Measurements from ENCODE around the gene DALRD3.

The DALRD3 gene

GRCh38 chr3:48990636-48991469 lies 27.5 kb downstream of the DALRD3 start:
- Histone ChIP-seq H3K36me3 (ENCODE audit: insufficient read depth, low read length) (peaks cover 5% of the 10 kb centered on the region), H3K4me1 (ENCODE audit: insufficient read depth, low read length) (peaks cover 19% of the 10 kb centered on the region), H3K27me3 (ENCODE audit: insufficient read depth, low read length) (no peaks in the 10 kb centered on the region), H3K9me3 (ENCODE audit: low read length) (no peaks in the 10 kb centered on the region), H2AFZ (ENCODE audit: low read depth, low read length) (peak overlapping the region; percentile 53), H3K4me3 (ENCODE audit: low read length) (peak overlapping the region; percentile 65)

GRCh38 chr3:48989796-48990635 lies 28.4 kb downstream of the DALRD3 start, which contains the start of gene P4HTM:
TSS of gene P4HTM (plus strand) at chr3:48990241. CDS start at chr3:48990257, 16 bp downstream.
- Histone ChIP-seq H3K27me3 (ENCODE audit: insufficient read depth, low read length) (no peaks in the 10 kb centered on the region), H3K4me3 (ENCODE audit: low read length) (peak within 1 kb of the TSS; percentile 65), H2AFZ (ENCODE audit: low read depth, low read length) (peak within 1 kb of the TSS; percentile 53), H3K9me3 (ENCODE audit: low read length) (no peaks in the 10 kb centered on the region), H3K36me3 (ENCODE audit: insufficient read depth, low read length) (peaks cover 11% of the 10 kb centered on the region), H3K4me1 (ENCODE audit: insufficient read depth, low read length) (peaks cover 19% of the 10 kb centered on the region)

- Histone ChIP-seq H3K27me3 (ENCODE audit: insufficient read depth, low read length) (no peaks in the 10 kb centered on the region), H3K9me3 (ENCODE audit: low read length) (no peaks in the 10 kb centered on the region), H3K36me3 (ENCODE audit: insufficient read depth, low read length) (peaks cover 15% of the 10 kb centered on the region), H3K4me3 (ENCODE audit: low read length) (peak overlapping the region; percentile 65), H2AFZ (ENCODE audit: low read depth, low read length) (peak overlapping the region; percentile 53), H3K4me1 (ENCODE audit: insufficient read depth, low read length) (peaks cover 19% of the 10 kb centered on the region)
Observed at GRCh38 chr3:48989126-48989795, 29.1 kb downstream of the DALRD3 start.

- Histone ChIP-seq H3K36me3 (ENCODE audit: insufficient read depth, low read length) (peaks cover 38% of the 10 kb centered on the region), H3K9me3 (ENCODE audit: low read length) (no peaks in the 10 kb centered on the region)
Observed at GRCh38 chr3:48985831-48986376, 32.5 kb downstream of the DALRD3 start.

GRCh38 chr3:48984663-48985062 lies 33.7 kb downstream of the DALRD3 start:
- H3K4me3 ChIP-seq (ENCODE audit: low read length): no peak overlapping the region
- no peak overlapping the region for H2AFZ ChIP-seq (ENCODE audit: low read depth, low read length)
- peaks cover 47% of the 10 kb centered on the region for H3K36me3 ChIP-seq (ENCODE audit: insufficient read depth, low read length)
- H3K9me3 ChIP-seq (ENCODE audit: low read length): no peaks in the 10 kb centered on the region
- H3K27me3 ChIP-seq (ENCODE audit: insufficient read depth, low read length): no peaks in the 10 kb centered on the region
- H3K4me1 ChIP-seq (ENCODE audit: insufficient read depth, low read length): peaks cover 8% of the 10 kb centered on the region

More at GRCh38 chr3:48985831-48986376, 32.5 kb downstream of the DALRD3 start:
- Histone ChIP-seq H3K4me1 (ENCODE audit: insufficient read depth, low read length) (peaks cover 9% of the 10 kb centered on the region), H3K27me3 (ENCODE audit: insufficient read depth, low read length) (no peaks in the 10 kb centered on the region), H3K4me3 (ENCODE audit: low read length) (no peak overlapping the region), H2AFZ (ENCODE audit: low read depth, low read length) (no peak overlapping the region)

GRCh38 chr3:48983096-48983495 lies 35.3 kb downstream of the DALRD3 start:
- no peaks in the 10 kb centered on the region for H3K4me1 ChIP-seq (ENCODE audit: insufficient read depth, low read length)
- no peaks in the 10 kb centered on the region for H3K9me3 ChIP-seq (ENCODE audit: low read length)
- H3K4me3 ChIP-seq (ENCODE audit: low read length): no peak overlapping the region
- H3K36me3 ChIP-seq (ENCODE audit: insufficient read depth, low read length): peaks cover 58% of the 10 kb centered on the region
- H2AFZ ChIP-seq (ENCODE audit: low read depth, low read length): no peak overlapping the region
- no peaks in the 10 kb centered on the region for H3K27me3 ChIP-seq (ENCODE audit: insufficient read depth, low read length)

GRCh38 chr3:48982686-48983085 lies 35.7 kb downstream of the DALRD3 start:
- Histone ChIP-seq H3K4me3 (ENCODE audit: low read length) (no peak overlapping the region), H3K4me1 (ENCODE audit: insufficient read depth, low read length) (no peaks in the 10 kb centered on the region), H2AFZ (ENCODE audit: low read depth, low read length) (no peak overlapping the region), H3K36me3 (ENCODE audit: insufficient read depth, low read length) (peaks cover 61% of the 10 kb centered on the region), H3K9me3 (ENCODE audit: low read length) (no peaks in the 10 kb centered on the region), H3K27me3 (ENCODE audit: insufficient read depth, low read length) (no peaks in the 10 kb centered on the region)

GRCh38 chr3:48982016-48982415 lies 36.4 kb downstream of the DALRD3 start:
- peaks cover 63% of the 10 kb centered on the region for H3K36me3 ChIP-seq (ENCODE audit: insufficient read depth, low read length)
- no peak overlapping the region for H2AFZ ChIP-seq (ENCODE audit: low read depth, low read length)
- H3K27me3 ChIP-seq (ENCODE audit: insufficient read depth, low read length): no peaks in the 10 kb centered on the region
- H3K4me3 ChIP-seq (ENCODE audit: low read length): no peak overlapping the region
- no peaks in the 10 kb centered on the region for H3K4me1 ChIP-seq (ENCODE audit: insufficient read depth, low read length)
- no peaks in the 10 kb centered on the region for H3K9me3 ChIP-seq (ENCODE audit: low read length)

GRCh38 chr3:48980295-48980694 lies 38.1 kb downstream of the DALRD3 start:
- no peak overlapping the region for H2AFZ ChIP-seq (ENCODE audit: low read depth, low read length)
- H3K27me3 ChIP-seq (ENCODE audit: insufficient read depth, low read length): no peaks in the 10 kb centered on the region
- peaks cover 70% of the 10 kb centered on the region for H3K36me3 ChIP-seq (ENCODE audit: insufficient read depth, low read length)
- H3K4me1 ChIP-seq (ENCODE audit: insufficient read depth, low read length): no peaks in the 10 kb centered on the region
- no peaks in the 10 kb centered on the region for H3K9me3 ChIP-seq (ENCODE audit: low read length)
- no peak overlapping the region for H3K4me3 ChIP-seq (ENCODE audit: low read length)

- Histone ChIP-seq H3K4me3 (ENCODE audit: low read length) (no peak overlapping the region), H3K36me3 (ENCODE audit: insufficient read depth, low read length) (peaks cover 70% of the 10 kb centered on the region), H3K9me3 (ENCODE audit: low read length) (no peaks in the 10 kb centered on the region), H3K27me3 (ENCODE audit: insufficient read depth, low read length) (no peaks in the 10 kb centered on the region), H2AFZ (ENCODE audit: low read depth, low read length) (no peak overlapping the region), H3K4me1 (ENCODE audit: insufficient read depth, low read length) (no peaks in the 10 kb centered on the region)
Observed at GRCh38 chr3:48979451-48979850, 38.9 kb downstream of the DALRD3 start.

GRCh38 chr3:48974076-48974864 lies 44.1 kb downstream of the DALRD3 start:
- no peaks in the 10 kb centered on the region for H3K9me3 ChIP-seq (ENCODE audit: low read length)

GRCh38 chr3:48970586-48970985 lies 47.8 kb downstream of the DALRD3 start:
- Histone ChIP-seq H3K9me3 (ENCODE audit: low read length) (no peaks in the 10 kb centered on the region), H3K36me3 (ENCODE audit: insufficient read depth, low read length) (peaks cover 83% of the 10 kb centered on the region), H2AFZ (ENCODE audit: low read depth, low read length) (no peak overlapping the region), H3K4me3 (ENCODE audit: low read length) (no peak overlapping the region), H3K4me1 (ENCODE audit: insufficient read depth, low read length) (no peaks in the 10 kb centered on the region), H3K27me3 (ENCODE audit: insufficient read depth, low read length) (no peaks in the 10 kb centered on the region)

More at GRCh38 chr3:48974076-48974864, 44.1 kb downstream of the DALRD3 start:
- H2AFZ ChIP-seq (ENCODE audit: low read depth, low read length): no peak overlapping the region
- no peak overlapping the region for H3K4me3 ChIP-seq (ENCODE audit: low read length)
- H3K27me3 ChIP-seq (ENCODE audit: insufficient read depth, low read length): no peaks in the 10 kb centered on the region
- H3K4me1 ChIP-seq (ENCODE audit: insufficient read depth, low read length): no peaks in the 10 kb centered on the region
- H3K36me3 ChIP-seq (ENCODE audit: insufficient read depth, low read length): peaks cover 77% of the 10 kb centered on the region
